Measurements from ENCODE around the gene GTPBP3.

GTPBP3 gene

GRCh38 chr19:17305216-17305516, 32.2 kb upstream of the GTPBP3 start:
- Histone ChIP-seq H3K9me2 (replicated peaks; ENCODE audit: insufficient read depth, low read length) (no peaks in the 10 kb centered on the region), H3K79me2 (ENCODE audit: insufficient read depth, low read length) (peaks cover 15% of the 10 kb centered on the region), H4K20me1 (ENCODE audit: low read depth, low read length) (no peaks in the 10 kb centered on the region), H3F3A (ENCODE audit: insufficient read depth) (peaks cover 25% of the 10 kb centered on the region), H3K27ac (ENCODE audit: low read depth, low read length) (peak overlapping the region; percentile 46), H3K9me3 (ENCODE audit: insufficient read depth, low read length) (no peaks in the 10 kb centered on the region), H3K4me3 (ENCODE audit: insufficient read depth, low read length, poor library complexity, severe bottlenecking) (no peak overlapping the region), H2AFZ (ENCODE audit: low read depth, low read length, severe bottlenecking) (no peak overlapping the region), H3K36me3 (ENCODE audit: low read length) (no peaks in the 10 kb centered on the region), H3K27me3 (ENCODE audit: low read length) (no peaks in the 10 kb centered on the region), H3K4me2 (ENCODE audit: low read depth, low read length, poor library complexity, severe bottlenecking) (peak overlapping the region; percentile 47), H3K9ac (ENCODE audit: low read length) (no peak overlapping the region)
- no peak for TF ChIP-seq CTCF (IDR thresholded peaks at IDR 0.05; ENCODE audit: insufficient read depth, low read length, poor library complexity, severe bottlenecking)
- no peak for TF ChIP-seq EZH2phosphoT487 (conservative IDR thresholded peaks at IDR 0.05; ENCODE audit: low read length)

GRCh38 chr19:17305517-17306284, 31.7 kb upstream of the GTPBP3 start, which contains the start of gene MRPL34:
TSS of gene MRPL34 (plus strand) at chr19:17305872. CDS start at chr19:17305893, 21 bp downstream.
- Histone ChIP-seq H3K27me3 (ENCODE audit: low read length) (no peaks in the 10 kb centered on the region), H4K20me1 (ENCODE audit: low read depth, low read length) (no peaks in the 10 kb centered on the region), H3K79me2 (ENCODE audit: insufficient read depth, low read length) (peaks cover 21% of the 10 kb centered on the region), H3K9me2 (replicated peaks; ENCODE audit: insufficient read depth, low read length) (no peaks in the 10 kb centered on the region), H3F3A (ENCODE audit: insufficient read depth) (peaks cover 25% of the 10 kb centered on the region), H3K36me3 (ENCODE audit: low read length) (no peaks in the 10 kb centered on the region), H3K4me2 (ENCODE audit: low read depth, low read length, poor library complexity, severe bottlenecking) (peak within 1 kb of the TSS; percentile 100), H3K27ac (ENCODE audit: low read depth, low read length) (peak within 1 kb of the TSS; percentile 87), H3K9me3 (ENCODE audit: insufficient read depth, low read length) (no peaks in the 10 kb centered on the region), H3K9ac (ENCODE audit: low read length) (peak within 1 kb of the TSS; percentile 87), H2AFZ (ENCODE audit: low read depth, low read length, severe bottlenecking) (peak within 1 kb of the TSS; percentile 57), H3K4me3 (ENCODE audit: insufficient read depth, low read length, poor library complexity, severe bottlenecking) (peak within 1 kb of the TSS; percentile 91)
- TF ChIP-seq CTCF (IDR thresholded peaks at IDR 0.05; ENCODE audit: insufficient read depth, low read length, poor library complexity, severe bottlenecking), result peak; percentile 58
- no peak for TF ChIP-seq EZH2phosphoT487 (conservative IDR thresholded peaks at IDR 0.05; ENCODE audit: low read length)

DNA sequence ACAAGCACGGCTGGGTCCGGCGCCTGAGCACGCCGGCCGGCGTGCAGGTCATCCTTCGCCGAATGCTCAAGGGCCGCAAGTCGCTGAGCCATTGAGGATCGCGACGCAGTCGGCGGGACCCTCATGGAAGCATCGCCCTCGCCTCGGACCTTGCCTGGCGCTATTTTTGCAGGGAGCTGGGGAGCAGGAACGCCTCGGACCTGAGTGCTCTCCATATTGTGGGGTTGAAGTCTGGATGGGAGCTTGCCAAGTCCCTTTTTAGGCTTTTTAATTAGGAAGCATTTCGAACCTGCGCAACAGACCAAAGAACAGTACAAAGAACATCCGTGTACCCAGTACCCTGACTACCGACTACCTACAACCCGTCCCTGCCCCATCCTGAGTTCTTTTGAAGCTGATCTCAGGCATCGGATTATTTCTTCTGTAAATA, 31.1 kb upstream of the GTPBP3 start:
- Histone ChIP-seq H3K27ac (ENCODE audit: low read depth, low read length) (peak overlapping the region; percentile 87), H3K4me3 (ENCODE audit: insufficient read depth, low read length, poor library complexity, severe bottlenecking) (peak overlapping the region; percentile 91), H3K9ac (ENCODE audit: low read length) (peak overlapping the region; percentile 87), H4K20me1 (ENCODE audit: low read depth, low read length) (no peaks in the 10 kb centered on the region), H2AFZ (ENCODE audit: low read depth, low read length, severe bottlenecking) (peak overlapping the region; percentile 57), H3K79me2 (ENCODE audit: insufficient read depth, low read length) (peaks cover 27% of the 10 kb centered on the region), H3K9me3 (ENCODE audit: insufficient read depth, low read length) (no peaks in the 10 kb centered on the region), H3K27me3 (ENCODE audit: low read length) (no peaks in the 10 kb centered on the region), H3K4me2 (ENCODE audit: low read depth, low read length, poor library complexity, severe bottlenecking) (peak overlapping the region; percentile 100), H3K36me3 (ENCODE audit: low read length) (no peaks in the 10 kb centered on the region), H3K9me2 (replicated peaks; ENCODE audit: insufficient read depth, low read length) (no peaks in the 10 kb centered on the region), H3F3A (ENCODE audit: insufficient read depth) (peaks cover 25% of the 10 kb centered on the region)
- no peak for TF ChIP-seq CTCF (IDR thresholded peaks at IDR 0.05; ENCODE audit: insufficient read depth, low read length, poor library complexity, severe bottlenecking)
- TF ChIP-seq EZH2phosphoT487 (conservative IDR thresholded peaks at IDR 0.05; ENCODE audit: low read length), result no peak

Measured in SU-DHL-6 (cell line).